ENCODE measurements around the gene AMER3. TPM values are rescaled to one million over a fixed set of nuclear protein-coding genes. Genes with fewer than 3 reads are reported as not detected.

The AMER3 gene
- total RNA-seq (2022; extraction: Qiagen RNA extraction; ENCODE audit: low read depth): not detected in 5 replicates

GRCh38 chr2:130755256-130756052 is at the start of gene AMER3:
Gene AMER3, plus strand, starts transcription at chr2:130755540. Its CDS starts 6,533 bp downstream, at chr2:130762073.

GRCh38 chr2:130728549-130729316 is 26.6 kb upstream of the AMER3 start, which contains the start of gene GPR148:
Gene GPR148, plus strand, starts transcription at chr2:130729070. Its CDS starts 82 bp downstream, at chr2:130729152.

Other genes starting within 250 kb of the AMER3 start
- 0.01 TPM in 1 of 5 replicates, not detected in the others for gene POTEI, start 246.2 kb upstream of the AMER3 start, total RNA-seq (2022; extraction: Qiagen RNA extraction; ENCODE audit: low read depth)
- not detected in 5 replicates for gene CFC1B, start 234.3 kb upstream of the AMER3 start, total RNA-seq (2022; extraction: Qiagen RNA extraction; ENCODE audit: low read depth)
- not detected in 5 replicates for gene CFC1, start 156.0 kb upstream of the AMER3 start, total RNA-seq (2022; extraction: Qiagen RNA extraction; ENCODE audit: low read depth)
- not detected in 5 replicates for gene POTEJ, start 144.1 kb upstream of the AMER3 start, total RNA-seq (2022; extraction: Qiagen RNA extraction; ENCODE audit: low read depth)
- not detected in 5 replicates for gene GPR148, start 26.5 kb upstream of the AMER3 start, total RNA-seq (2022; extraction: Qiagen RNA extraction; ENCODE audit: low read depth)
- gene ARHGEF4, start 81.4 kb downstream of the AMER3 start, total RNA-seq (2022; extraction: Qiagen RNA extraction; ENCODE audit: low read depth): 6.3 to 7.7 TPM (median 6.8 TPM) in 5 replicates